ENCODE data around the gene POLR1E.

The POLR1E gene, protein sequence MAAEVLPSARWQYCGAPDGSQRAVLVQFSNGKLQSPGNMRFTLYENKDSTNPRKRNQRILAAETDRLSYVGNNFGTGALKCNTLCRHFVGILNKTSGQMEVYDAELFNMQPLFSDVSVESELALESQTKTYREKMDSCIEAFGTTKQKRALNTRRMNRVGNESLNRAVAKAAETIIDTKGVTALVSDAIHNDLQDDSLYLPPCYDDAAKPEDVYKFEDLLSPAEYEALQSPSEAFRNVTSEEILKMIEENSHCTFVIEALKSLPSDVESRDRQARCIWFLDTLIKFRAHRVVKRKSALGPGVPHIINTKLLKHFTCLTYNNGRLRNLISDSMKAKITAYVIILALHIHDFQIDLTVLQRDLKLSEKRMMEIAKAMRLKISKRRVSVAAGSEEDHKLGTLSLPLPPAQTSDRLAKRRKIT

DNA sequence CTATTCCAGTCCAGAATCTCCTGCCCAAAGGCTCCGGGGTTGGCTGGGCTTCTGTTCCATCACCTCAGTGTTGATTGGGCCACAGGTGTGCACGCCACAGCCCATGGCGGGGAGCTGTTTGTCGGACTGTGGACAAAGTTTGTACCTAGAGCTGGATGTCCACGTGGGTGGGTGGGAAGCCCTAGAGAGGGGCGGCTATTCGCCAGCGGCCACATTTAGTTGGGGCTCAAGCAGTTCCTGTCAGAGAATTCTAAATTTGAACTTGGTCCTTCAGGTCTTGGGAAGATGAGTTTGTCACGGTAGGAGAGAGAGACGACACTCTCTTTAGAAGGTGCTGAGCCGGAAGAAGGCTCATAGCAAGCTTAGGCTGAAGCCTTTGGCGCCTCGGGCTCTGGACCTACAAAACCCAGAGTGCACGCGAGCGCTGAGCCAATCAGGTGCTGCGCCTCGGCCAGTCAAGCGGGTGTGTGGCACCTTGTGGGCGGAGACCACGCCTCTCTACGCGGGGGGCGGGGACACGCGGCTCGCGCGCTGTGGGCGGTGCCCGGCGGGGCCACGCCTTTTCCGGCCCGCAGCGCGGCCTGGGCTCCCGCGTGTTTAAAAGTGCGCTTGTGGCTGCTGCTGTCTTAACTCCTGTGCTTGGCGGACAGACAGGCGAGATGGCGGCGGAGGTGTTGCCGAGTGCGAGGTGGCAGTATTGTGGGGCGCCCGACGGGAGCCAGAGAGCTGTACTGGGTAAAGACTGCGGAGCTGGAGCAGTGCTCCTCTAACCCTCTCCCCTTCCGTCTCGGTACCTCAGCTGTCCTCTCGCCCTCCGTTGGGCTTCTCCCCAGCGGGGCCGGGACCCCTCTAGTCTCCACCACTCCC is at the start of gene POLR1E:
TSS of gene POLR1E (plus strand) at position 560 of the 867 bp plus-strand sequence. CDS start at position 660, 100 bp downstream.
- TF ChIP-seq, protein P1, sequence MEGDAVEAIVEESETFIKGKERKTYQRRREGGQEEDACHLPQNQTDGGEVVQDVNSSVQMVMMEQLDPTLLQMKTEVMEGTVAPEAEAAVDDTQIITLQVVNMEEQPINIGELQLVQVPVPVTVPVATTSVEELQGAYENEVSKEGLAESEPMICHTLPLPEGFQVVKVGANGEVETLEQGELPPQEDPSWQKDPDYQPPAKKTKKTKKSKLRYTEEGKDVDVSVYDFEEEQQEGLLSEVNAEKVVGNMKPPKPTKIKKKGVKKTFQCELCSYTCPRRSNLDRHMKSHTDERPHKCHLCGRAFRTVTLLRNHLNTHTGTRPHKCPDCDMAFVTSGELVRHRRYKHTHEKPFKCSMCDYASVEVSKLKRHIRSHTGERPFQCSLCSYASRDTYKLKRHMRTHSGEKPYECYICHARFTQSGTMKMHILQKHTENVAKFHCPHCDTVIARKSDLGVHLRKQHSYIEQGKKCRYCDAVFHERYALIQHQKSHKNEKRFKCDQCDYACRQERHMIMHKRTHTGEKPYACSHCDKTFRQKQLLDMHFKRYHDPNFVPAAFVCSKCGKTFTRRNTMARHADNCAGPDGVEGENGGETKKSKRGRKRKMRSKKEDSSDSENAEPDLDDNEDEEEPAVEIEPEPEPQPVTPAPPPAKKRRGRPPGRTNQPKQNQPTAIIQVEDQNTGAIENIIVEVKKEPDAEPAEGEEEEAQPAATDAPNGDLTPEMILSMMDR (conservative IDR thresholded peaks at IDR 0.05; ENCODE audit: low read depth, low read length) = no peak
- DNase-seq (ENCODE audit: low read depth) = peak; percentile 95
- H3K4me3 ChIP-seq (ENCODE audit: low read depth, low read length) = peak within 1 kb of the TSS; percentile 67

DNA sequence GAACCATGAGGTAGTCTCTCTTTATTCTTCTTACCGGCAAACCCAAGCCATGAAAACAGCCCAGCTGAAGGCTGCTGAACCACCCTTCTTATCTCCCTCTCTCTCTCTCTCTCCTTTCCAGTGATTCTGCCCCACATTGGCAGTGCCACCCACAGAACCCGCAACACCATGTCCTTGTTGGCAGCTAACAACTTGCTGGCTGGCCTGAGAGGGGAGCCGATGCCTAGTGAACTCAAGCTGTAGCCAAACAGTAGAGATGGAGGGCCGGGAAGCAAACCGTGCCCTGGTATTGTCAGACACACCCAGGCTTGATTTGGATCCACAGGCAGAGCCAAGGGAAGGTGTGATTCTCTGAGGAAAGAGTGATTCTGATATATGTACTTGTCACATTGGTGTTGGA is 49.2 kb upstream of the POLR1E start:
- DNase-seq (ENCODE audit: low read depth) = no peak
- TF ChIP-seq, protein P1 (conservative IDR thresholded peaks at IDR 0.05; ENCODE audit: low read depth, low read length) = no peak
- no peak overlapping the region for H3K4me3 ChIP-seq (ENCODE audit: low read depth, low read length)

DNA sequence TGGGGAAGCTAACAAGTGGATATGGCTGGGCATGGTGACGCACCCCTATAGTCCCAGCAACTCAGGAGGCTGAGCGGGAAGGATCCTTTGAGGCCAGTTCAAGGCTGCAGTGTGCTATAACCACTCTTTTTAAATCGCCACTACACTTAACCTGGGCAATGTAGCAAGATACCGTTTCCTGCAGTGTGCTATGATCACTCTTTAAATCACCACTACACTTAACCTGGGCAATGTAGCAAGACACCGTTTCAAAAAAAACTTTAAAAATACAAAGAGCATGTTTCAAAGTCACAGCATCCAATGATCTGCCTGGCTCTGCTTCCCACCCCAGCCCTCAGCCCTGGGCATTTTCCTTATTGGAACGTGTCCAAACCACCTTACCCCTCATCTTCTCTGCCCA is 48.7 kb upstream of the POLR1E start:
- DNase-seq (ENCODE audit: low read depth) = no peak
- no peak overlapping the region for H3K4me3 ChIP-seq (ENCODE audit: low read depth, low read length)
- TF ChIP-seq, protein P1 (conservative IDR thresholded peaks at IDR 0.05; ENCODE audit: low read depth, low read length) = no peak

DNA sequence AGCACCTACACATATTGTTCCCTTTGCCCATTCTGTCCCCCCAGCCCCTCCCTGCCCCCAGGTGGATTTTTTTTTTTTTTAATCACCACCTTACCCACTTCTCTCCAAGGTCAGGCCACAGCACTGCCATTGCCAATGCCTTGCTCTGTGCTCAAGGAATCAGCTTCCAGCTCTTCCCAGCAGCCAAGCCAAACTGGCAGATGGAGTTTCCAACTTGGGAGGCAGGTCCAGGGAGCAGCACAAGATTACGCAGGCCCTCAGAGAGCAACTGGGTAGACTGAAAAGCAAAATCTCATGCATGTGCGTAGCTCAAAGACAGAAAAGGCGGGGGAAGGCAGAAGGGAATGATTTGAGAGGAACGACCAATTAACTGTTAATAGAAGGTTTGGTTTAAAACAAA is 48.1 kb upstream of the POLR1E start:
- TF ChIP-seq, protein P1 (conservative IDR thresholded peaks at IDR 0.05; ENCODE audit: low read depth, low read length) = no peak
- H3K4me3 ChIP-seq (ENCODE audit: low read depth, low read length) = no peak overlapping the region
- no peak for DNase-seq (ENCODE audit: low read depth)

DNA sequence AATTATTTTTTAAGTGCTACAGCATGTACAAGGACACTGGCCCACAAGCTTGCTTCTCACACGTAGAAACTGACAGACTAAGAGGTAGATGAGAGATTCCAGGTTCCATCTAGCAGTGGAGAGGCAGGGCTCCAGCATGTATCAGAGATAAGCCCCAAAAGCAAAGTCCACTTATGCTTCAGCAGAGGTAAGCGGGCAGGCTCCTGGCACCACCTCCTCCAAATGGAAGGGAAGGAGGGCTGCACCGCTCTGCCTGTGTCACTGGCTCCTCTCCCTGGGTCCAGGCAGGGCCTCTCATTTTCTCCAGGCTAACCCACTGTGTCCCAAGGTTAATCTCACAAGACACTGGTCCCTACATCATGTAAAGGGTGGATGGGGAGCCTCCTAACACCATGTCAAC is 47.4 kb upstream of the POLR1E start:
- H3K4me3 ChIP-seq (ENCODE audit: low read depth, low read length) = no peak overlapping the region
- TF ChIP-seq, protein P1 (conservative IDR thresholded peaks at IDR 0.05; ENCODE audit: low read depth, low read length) = no peak
- DNase-seq (ENCODE audit: low read depth) = no peak

DNA sequence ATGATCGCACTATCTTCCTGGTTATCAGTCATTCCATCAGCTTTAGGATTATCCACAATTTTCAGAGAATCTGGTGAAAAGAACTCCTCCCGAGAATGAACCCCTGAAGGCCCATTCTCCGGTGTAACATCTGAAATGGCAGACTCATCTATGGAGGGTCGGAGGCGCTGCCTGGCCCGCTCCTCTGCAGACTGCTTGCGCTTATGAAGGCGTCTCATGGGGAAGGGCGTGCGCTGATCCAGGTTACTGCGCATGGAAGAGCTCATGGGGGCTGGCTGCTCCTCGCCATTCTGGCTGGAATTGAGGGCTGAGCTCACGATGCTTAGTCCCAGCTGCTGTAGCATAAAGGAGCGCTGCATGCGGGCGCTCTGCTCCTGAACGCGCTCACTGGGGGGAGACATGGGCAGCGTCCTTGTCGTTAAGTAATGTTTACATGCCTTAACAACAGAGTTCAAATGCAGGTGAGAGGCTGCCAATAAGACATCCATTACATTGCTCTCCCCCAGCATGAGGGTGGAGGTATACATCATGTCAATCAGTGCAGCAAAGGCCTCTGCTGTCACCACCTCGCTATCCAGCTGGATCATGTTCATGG is 43.9 kb upstream of the POLR1E start:
- DNase-seq (ENCODE audit: low read depth) = no peak
- no peak overlapping the region for H3K4me3 ChIP-seq (ENCODE audit: low read depth, low read length)
- TF ChIP-seq, protein P1 (conservative IDR thresholded peaks at IDR 0.05; ENCODE audit: low read depth, low read length) = no peak
